HCT116 (cell line): ENCODE measurements around the gene IFT52.

ENCODE experiments used
- FOSL1 ChIP-seq: IDR thresholded peaks from 2 replicates; pipeline ENCODE4 v1.6.1; 2012; ENCODE audit warnings: low read depth
- POLR2A ChIP-seq: IDR thresholded peaks from 2 replicates; pipeline ENCODE4 v1.7.0; 2011; ENCODE audit warnings: borderline replicate concordance; ENCODE audit not compliant: insufficient read depth, insufficient read length; ENCODE audit errors: extremely low read depth
- TCF7L2 ChIP-seq: IDR thresholded peaks from 2 replicates; pipeline ENCODE4 v1.7.0; 2011; ENCODE audit warnings: borderline replicate concordance, inconsistent platforms; ENCODE audit not compliant: insufficient read depth, insufficient read length; ENCODE audit errors: extremely low read depth
- ZNF274 ChIP-seq: fragments of 200-500 bp; sonication (Bioruptor generic); IDR thresholded peaks from 2 replicates; pipeline ENCODE4 v1.6.1; 2014; ENCODE audit warnings: mild to moderate bottlenecking, low read depth, low read length, inconsistent platforms
- TF ChIP-seq, protein P1 (sequence below), 3 experiments: fragments of 200-600 bp in 1 of 3; sonication (generic) in 1 of 3; IDR thresholded peaks in 2 of 3; conservative IDR thresholded peaks in 1 of 3; 2 replicates each; pipeline ENCODE4 v1.5.1; 2012 to 2017; ENCODE audit warnings: low read depth in 2 of 3, low read length in 2 of 3, antibody characterized with exemption in 1 of 3, borderline replicate concordance in 1 of 3, control low read depth in 1 of 3, mild to moderate bottlenecking in 1 of 3, mixed read lengths in 1 of 3, mixed run types in 1 of 3, moderate library complexity in 1 of 3; ENCODE audit not compliant: insufficient read depth in 1 of 3
- TF ChIP-seq, protein P2 (sequence below): IDR thresholded peaks from 2 replicates; pipeline ENCODE4 v1.6.1; 2011; ENCODE audit warnings: mild to moderate bottlenecking, low read length, moderate library complexity; ENCODE audit not compliant: insufficient replicate concordance; ENCODE audit errors: extremely low read depth

DNA sequence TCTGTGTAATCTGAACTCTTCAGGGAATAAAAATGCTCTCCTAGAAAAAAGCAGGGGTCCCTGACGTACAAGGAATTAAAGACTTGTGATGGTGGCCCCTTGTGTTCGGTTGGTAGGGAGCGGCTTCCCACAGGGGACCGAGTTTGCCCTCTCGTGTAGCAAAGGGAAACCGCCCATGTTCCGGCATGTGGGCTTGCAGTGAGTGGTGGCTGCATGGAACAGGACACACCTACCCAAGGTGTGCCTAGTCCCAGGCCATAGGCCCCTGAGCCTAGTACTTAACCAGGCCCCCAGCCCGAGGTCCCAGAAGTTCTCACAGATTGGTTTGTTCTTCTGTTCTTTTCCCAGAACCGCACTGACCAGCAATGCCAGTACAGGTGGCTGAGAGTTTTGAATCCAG is 91.7 kb downstream of the IFT52 start:
- TF ChIP-seq, protein P1, sequence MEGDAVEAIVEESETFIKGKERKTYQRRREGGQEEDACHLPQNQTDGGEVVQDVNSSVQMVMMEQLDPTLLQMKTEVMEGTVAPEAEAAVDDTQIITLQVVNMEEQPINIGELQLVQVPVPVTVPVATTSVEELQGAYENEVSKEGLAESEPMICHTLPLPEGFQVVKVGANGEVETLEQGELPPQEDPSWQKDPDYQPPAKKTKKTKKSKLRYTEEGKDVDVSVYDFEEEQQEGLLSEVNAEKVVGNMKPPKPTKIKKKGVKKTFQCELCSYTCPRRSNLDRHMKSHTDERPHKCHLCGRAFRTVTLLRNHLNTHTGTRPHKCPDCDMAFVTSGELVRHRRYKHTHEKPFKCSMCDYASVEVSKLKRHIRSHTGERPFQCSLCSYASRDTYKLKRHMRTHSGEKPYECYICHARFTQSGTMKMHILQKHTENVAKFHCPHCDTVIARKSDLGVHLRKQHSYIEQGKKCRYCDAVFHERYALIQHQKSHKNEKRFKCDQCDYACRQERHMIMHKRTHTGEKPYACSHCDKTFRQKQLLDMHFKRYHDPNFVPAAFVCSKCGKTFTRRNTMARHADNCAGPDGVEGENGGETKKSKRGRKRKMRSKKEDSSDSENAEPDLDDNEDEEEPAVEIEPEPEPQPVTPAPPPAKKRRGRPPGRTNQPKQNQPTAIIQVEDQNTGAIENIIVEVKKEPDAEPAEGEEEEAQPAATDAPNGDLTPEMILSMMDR (IDR thresholded peaks at IDR 0.05 in 2 of 3, conservative IDR thresholded peaks at IDR 0.05 in 1 of 3; ENCODE audit: borderline replicate concordance in 1 of 3, insufficient read depth in 1 of 3, low read depth in 2 of 3, low read length in 2 of 3), result no peak
- TF ChIP-seq POLR2A, result no peak
- no peak for TF ChIP-seq FOSL1
- no peak for TF ChIP-seq ZNF274
- TF ChIP-seq, protein P2, sequence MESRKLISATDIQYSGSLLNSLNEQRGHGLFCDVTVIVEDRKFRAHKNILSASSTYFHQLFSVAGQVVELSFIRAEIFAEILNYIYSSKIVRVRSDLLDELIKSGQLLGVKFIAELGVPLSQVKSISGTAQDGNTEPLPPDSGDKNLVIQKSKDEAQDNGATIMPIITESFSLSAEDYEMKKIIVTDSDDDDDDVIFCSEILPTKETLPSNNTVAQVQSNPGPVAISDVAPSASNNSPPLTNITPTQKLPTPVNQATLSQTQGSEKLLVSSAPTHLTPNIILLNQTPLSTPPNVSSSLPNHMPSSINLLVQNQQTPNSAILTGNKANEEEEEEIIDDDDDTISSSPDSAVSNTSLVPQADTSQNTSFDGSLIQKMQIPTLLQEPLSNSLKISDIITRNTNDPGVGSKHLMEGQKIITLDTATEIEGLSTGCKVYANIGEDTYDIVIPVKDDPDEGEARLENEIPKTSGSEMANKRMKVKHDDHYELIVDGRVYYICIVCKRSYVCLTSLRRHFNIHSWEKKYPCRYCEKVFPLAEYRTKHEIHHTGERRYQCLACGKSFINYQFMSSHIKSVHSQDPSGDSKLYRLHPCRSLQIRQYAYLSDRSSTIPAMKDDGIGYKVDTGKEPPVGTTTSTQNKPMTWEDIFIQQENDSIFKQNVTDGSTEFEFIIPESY, result no peak
- no peak for TF ChIP-seq TCF7L2
